GM12878 (cell line): ENCODE data around the gene RPL27A.

Experiments
- ATF2 ChIP-seq: IDR thresholded peaks from 2 replicates; pipeline ENCODE4 v1.6.1; 2012; ENCODE audit warnings: low read length, inconsistent platforms
- BHLHE40 ChIP-seq, 2 experiments: fragments of 450-650 bp in 1 of 2; IDR thresholded peaks; 2 replicates each; pipeline ENCODE4 v1.6.1; 2011 to 2017; ENCODE audit warnings: low read depth in 2 of 2, borderline replicate concordance in 1 of 2, improper control_type of control experiment in 1 of 2, low read length in 1 of 2, mild to moderate bottlenecking in 1 of 2
- CTCF ChIP-seq, 3 experiments: IDR thresholded peaks in 2 of 3; conservative IDR thresholded peaks in 1 of 3; 2 replicates each; pipeline ENCODE4 v1.5.1; 2011; ENCODE audit warnings: low read depth in 3 of 3, low read length in 3 of 3, mild to moderate bottlenecking in 3 of 3, control low read depth in 2 of 3, moderate library complexity in 2 of 3, inconsistent platforms in 1 of 3, mixed read lengths in 1 of 3; ENCODE audit not compliant: control insufficient read depth in 2 of 3, insufficient read depth in 1 of 3; ENCODE audit errors: extremely low read depth in 1 of 3
- GATAD2B ChIP-seq: fragments of 450-650 bp; conservative IDR thresholded peaks from 2 replicates; pipeline ENCODE4 v1.6.1; 2017; ENCODE audit warnings: low read depth, mild to moderate bottlenecking, moderate library complexity
- MLLT1 ChIP-seq: fragments of 450-650 bp; IDR thresholded peaks from 2 replicates; pipeline ENCODE4 v1.6.1; 2016; ENCODE audit warnings: mild to moderate bottlenecking
- NFYA ChIP-seq: IDR thresholded peaks from 2 replicates; pipeline ENCODE4 v1.6.1; 2011; ENCODE audit warnings: low read depth, mild to moderate bottlenecking, low read length, improper control_type of control experiment, borderline replicate concordance
- NFYB ChIP-seq: IDR thresholded peaks from 2 replicates; pipeline ENCODE4 v1.6.1; 2011; ENCODE audit warnings: low read depth, mild to moderate bottlenecking, low read length, improper control_type of control experiment, moderate library complexity; ENCODE audit not compliant: insufficient read depth
- NRF1 ChIP-seq: conservative IDR thresholded peaks from 2 replicates; pipeline ENCODE4 v1.6.1; 2011; ENCODE audit warnings: mild to moderate bottlenecking, low read depth, low read length, improper control_type of control experiment
- PAX5 ChIP-seq: IDR thresholded peaks from 2 replicates; pipeline ENCODE4 v1.6.1; 2011; ENCODE audit warnings: low read depth, low read length, borderline replicate concordance
- POLR2A ChIP-seq: IDR thresholded peaks from 2 replicates; pipeline ENCODE4 v1.6.1; 2011; ENCODE audit warnings: low read depth, mild to moderate bottlenecking, low read length
- USF2 ChIP-seq: IDR thresholded peaks from 2 replicates; pipeline ENCODE4 v1.6.1; 2011; ENCODE audit warnings: low read depth, low read length, improper control_type of control experiment, borderline replicate concordance

GRCh38 chr11:8711895-8712442, 29.4 kb downstream of the RPL27A start:
- TF ChIP-seq GATAD2B (no peak), BHLHE40 (IDR thresholded peaks at IDR 0.05; ENCODE audit: borderline replicate concordance in 1 of 2, low read depth in 2 of 2, low read length in 1 of 2) (no peak), MLLT1 (no peak), CTCF (IDR thresholded peaks at IDR 0.05 in 2 of 3, conservative IDR thresholded peaks at IDR 0.05 in 1 of 3; ENCODE audit: control insufficient read depth in 2 of 3, extremely low read depth in 1 of 3, insufficient read depth in 1 of 3, low read depth in 3 of 3, low read length in 3 of 3) (no peak), NFYB (no peak), ATF2 (no peak), PAX5 (no peak), NRF1 (no peak), USF2 (no peak), POLR2A (no peak), NFYA (no peak)
